GM19395 (cell line): ENCODE measurements around the gene CYB5R2.
"Not testable (repeated sequence)": the region's sequence is repeated elsewhere in the genome, so short reads cannot be mapped to it uniquely, and the experiment has no call there.

Experiments
- ATAC-seq: cut with Tn5 transposase; IDR thresholded peaks from one replicate; pipeline ENCODE4 v1.9.1; 2021; ENCODE audit warnings: mild to moderate bottlenecking, moderate library complexity; ENCODE audit not compliant: unreplicated experiment

The CYB5R2 gene

DNA sequence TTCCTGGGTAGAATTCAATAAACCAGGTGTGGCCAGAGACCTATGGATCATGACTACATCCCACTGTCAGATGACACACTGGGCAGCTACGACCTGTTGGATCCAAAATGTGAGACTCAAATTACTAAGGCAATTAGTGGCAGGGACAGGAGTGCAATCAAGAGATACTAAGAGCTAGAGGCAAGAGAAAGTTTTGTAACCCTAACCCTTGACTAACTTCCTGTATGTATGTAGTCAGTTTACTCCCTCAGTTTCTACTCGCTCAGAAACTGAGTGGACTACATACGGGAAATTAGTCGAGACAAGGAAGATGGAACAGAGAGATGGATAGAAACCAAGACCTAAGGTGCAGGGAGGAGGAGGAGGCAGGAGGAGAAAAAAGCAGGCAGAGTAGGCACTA is 2.7 kb downstream of the CYB5R2 start:
- ATAC-seq: no peak

DNA sequence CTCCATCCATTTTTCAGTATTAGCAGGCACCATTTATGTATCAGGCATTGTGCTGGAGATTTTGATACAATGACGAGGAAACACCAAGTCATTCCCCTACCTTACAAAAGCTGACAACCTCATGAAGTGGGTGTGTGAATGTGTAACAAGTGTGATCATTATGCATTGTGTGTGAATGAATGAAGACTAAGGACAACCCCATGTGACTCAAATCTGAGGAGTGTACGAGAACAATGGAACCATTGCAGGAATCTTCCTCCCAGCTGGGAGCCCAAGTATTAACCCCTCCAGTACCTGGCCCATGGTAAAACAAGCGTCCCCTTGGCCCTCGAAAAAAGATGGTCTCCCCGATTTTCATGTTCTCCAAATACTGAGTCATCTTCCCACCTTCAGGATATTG is 4.4 kb downstream of the CYB5R2 start:
- ATAC-seq: no peak

DNA sequence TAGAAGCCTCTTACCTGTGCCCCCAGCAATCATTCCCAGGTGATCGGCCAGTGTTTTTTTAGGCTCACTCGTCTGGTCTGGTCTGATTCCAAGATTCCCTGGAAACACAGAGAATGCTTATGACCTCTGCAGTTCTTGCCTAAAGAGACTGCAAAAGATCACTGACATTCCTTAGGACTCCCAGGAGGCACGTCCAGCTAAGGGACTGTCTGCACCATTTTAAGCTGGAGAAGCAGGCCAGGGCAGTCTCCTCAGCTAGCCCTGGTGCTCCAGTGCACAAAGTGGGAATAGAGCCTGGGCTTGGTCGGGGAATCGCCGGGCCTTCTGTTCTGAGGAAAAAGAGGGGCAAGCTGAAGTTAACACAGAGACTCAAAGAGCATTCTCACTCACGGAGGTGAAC is 4.8 kb downstream of the CYB5R2 start:
- no peak for ATAC-seq

DNA sequence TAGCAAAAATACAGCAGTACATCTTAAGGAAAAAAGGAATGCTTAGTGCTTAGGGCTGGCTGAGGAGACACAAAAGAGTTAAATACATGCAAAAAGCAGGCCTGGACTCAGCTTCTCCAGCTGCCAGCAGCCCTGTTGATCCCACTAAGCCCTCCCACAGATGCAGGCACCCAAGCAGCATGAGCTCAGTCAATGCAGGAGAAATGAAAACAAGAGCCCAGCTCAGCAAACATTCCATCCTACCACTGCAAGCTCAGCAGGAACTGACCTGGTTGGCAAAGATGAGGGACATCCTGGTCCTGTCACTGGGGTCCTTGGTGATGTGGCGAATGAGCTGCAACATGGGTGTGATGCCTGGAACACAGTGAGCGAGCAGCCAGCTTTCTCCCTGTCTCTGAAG is 5.8 kb downstream of the CYB5R2 start:
- ATAC-seq: no peak

DNA sequence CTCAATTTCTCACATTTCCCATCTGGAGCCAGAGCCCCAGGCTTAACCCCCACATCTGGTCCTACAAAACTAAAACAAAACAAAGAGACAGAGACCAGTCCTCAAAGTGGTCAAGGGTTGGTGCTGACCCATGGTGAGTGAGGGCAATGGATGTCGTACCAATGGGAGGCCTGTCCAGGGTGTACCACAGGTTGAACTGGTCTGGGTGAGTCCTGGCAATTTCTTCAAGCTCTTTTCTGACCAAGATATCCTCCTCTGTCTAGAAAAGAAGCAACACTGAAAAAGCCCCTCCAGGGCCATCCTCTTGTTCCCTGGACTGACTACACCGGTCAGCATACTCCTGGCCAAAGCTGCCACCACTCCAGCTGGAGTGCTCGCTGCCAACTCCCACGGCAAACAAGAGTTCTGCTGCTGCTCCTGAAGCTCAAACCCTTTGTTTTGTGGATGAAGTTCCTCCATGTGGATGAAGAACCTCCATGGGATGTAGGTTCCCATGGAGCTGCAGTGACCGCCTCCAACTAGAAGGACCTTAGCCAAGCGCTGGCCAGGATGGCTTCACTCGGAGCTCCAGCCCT is 6.9 kb downstream of the CYB5R2 start:
- no peak for ATAC-seq

DNA sequence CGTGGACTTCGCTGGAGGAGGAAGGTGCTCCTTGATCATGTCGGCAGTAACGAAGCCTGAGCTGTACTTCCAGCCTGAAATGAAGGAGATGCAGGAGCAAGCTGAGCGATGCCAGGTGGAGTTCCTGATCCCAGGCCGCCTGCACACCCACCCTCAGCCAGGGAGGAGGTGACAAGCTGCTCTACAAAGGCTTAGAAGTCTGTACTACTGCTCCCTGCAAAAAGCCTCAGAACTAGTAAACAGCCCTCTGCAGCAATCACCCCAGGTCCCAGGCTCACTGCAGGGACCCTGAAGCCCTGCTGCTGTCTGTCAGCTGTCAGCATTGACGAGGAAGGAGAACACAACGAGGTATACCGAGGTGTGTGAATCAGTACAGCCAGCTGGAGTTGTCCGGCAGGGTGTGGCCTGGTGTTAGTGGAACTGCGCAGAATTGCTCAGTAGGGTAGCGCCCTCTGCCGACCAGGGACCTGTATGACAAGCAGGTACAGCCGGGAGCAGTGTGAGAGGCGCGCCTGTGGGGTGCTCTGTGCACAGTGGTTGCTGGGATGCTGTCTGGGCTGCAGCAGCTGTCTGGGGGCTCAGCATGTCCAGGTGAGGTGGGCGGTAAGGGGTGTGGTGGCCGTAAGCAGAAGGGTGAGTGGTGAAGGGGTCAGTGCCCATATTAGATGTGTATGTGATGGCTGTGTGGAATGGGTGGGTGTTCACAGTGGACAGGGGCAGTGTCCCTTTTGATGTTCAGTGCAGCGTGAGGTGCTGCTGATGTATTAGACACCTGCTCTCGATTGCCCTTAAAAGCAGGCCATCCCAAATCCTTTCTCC is 7.6 kb downstream of the CYB5R2 start:
- peak; percentile 98 for ATAC-seq

DNA sequence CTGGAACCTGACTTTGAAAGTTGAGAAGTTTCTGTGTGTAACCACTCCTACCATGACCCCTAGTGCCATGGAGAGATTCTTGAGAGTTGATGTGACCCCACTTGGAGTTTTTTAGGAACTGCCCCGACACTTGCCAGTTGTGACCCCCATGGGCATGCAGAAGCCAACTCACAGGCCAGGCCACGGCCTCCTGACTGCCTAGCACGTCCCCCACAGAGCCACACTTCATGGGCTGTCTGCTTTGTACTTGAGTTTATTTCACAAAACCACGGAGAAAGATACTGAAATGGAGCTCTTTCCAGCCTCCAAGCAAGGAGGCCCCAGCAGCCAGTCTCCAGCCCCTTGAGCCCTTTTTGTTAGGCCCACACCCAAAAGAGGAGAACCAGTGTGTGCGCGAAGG is 8.4 kb downstream of the CYB5R2 start:
- no peak for ATAC-seq

DNA sequence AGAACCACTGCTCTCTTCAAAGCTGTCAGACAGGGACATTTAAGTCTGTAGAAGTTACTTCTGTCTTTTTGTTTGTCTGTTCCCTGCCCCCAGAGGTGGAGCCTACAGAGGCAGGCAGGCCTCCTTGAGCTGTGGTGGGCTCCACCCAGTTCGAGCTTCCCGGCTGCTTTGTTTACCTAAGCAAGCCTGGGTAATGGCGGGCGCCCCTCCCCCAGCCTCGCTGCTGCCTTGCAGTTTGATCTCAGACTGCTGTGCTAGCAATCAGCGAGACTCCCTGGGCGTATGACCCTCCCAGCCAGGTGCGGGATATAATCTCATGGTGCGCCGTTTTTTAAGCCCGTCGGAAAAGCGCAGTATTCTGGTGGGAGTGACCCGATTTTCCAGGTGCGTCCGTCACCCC is 9.8 kb downstream of the CYB5R2 start:
- ATAC-seq: not testable (repeated sequence)

DNA sequence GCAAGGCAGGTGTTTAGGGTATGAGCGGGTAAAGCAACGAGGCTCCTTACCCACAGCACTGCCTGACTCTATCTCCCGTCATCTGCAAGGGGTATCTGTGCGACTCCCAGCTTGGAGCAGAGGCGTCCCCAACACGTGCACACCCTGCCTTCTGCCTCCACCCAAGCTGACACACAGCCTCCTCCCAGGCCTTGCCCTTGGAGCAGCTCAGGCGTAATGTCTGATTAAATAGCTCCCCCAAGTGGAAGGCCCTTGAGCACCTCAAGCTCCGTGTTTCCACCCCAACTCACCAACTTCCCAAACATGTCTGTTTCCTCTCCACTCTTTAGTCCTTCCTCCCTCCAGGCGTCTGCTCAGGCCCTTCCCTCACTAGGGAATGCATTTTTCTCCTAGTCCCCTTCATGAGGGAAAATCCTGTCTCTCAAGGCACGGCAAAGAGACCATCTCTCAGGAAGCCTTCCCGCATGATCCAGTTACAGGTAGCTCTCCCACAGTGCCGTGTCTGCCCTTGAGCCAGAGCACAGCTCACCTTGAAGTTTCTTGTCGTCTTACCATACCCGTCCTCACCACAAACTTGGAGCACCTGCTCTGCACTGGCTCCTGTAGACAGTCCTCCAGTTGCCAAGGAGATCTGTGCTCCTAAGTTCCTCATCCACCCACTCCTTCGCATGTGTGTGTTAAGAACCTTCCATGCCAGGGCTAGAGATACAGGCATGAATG is 15.8 kb downstream of the CYB5R2 start:
- ATAC-seq: no peak

DNA sequence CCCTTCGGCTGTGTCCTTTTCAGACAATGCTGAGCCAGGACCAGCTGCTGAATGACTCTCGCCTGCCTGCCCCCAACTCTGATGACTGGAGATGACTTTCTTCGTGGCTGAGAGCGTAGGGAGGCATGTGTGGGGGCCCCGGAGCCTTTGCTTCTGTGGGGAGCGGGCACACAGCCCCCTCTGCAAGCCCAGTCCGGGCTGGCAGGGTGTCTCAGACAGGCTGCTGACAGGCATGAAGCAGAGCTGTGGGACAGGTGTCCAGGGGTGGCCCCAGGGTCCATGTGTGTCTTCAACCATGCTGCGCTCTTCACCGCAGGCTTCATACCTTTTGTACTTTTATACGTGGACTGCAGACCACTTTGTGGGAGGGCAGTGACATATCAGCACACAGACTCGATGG is 16.6 kb downstream of the CYB5R2 start:
- ATAC-seq: no peak

DNA sequence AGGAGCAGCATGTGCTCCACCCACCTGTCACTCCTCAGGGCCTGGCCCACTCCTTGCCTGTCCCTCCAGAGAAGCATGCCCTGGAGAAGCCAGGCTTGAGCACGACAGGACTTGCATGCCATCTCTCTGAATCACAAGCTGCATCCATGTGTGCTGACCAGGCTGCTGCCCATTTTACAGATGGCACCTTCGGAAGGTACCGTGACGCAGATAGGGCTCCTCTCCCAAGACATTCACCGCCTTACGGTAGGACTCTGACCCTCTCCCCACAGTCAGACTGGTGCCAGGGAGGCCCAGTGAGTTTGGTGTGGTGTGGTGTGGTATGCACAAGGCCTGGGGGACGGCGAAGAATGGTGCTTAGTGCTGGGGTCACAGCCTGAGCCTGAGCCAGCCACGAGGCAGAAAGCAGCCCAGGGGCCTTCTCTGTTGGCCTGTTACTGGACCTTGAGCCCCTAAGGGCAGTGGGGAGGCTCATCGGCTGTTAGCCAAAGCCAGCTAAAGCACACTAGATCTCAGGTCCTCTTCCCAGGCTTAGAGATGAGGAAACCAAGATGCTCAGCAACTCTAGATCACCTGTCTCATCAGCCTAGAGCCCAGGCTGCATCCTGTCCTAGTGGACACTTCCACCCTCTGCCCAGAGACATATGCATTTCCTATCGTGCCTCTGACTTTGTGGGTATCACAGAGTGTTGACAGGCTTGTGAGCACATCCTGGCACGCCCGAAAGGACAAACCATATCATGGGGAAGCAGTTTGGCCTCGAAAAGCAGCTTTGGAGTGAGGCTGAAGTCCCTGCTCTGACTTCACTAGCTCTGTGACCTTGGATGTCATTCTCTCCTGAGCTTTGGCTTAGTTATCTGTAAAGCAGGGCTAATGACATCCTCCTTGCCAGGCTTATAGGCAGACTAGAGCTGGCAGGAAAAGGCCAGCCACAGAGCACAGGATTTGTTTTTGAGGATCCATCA is 17.8 kb downstream of the CYB5R2 start:
- no peak for ATAC-seq

DNA sequence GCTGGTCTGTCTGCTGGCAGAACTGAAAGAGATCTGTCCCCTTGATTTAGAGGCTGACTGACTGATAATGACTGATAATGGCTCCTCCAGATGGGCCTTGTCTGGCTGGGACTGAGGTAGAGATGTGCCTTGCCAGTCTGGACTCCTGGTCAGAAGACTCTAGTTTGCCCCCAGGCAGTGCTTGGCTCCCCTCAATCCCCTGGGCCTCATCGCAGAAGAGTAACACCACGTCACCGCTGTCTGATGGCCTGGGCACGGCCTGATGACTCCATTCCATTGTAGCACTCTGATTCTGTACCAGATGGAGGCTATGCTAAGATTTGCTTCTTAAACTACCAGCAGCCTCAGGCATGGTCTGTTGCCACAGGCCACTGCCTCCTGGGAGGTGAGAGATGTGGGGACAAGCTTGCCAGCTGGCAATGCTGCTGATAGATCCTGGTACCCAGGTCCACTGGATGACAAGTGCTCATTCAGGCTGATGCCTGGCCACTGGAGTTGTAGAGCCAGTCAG is 19.1 kb downstream of the CYB5R2 start:
- ATAC-seq: no peak

DNA sequence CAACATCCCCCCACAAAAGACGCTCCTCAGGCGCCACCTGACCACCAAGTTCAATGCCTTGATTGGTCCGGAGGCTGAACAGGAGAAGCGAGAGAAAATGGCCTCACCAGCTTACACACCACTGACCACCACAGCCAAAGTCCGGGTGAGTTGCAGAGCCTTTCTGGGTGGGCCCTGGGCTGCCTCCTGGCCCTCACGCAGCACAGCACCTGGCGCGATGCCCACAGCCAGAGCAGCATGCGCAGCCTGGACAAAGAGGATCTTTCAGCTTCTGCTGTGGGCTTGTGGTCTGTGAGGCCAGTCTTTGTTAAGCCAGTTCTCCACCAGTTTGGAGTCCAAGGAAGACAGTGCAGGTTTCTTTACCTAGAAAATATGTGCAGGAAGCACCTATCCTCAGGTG is 21.6 kb downstream of the CYB5R2 start:
- ATAC-seq: no peak

DNA sequence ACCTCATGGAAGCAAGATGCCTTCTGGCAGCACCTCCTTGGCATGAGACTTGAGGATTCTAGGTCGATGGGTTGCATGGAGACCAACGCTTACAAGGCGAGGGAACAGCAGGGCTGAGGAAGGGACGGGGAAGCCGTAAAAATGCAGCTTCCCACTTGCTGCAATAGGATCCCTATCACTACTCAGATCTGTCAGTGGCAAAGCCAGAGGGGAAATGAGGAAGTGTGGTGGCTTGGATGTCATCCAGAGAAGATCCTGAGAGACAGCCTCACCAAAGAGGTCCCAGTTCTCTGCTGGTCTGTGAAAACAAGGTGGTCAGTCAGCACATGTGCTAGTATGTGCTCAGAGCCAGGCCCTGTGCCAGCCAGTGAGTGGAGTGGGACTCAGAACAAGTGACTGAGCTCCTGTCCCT is 22.2 kb downstream of the CYB5R2 start:
- ATAC-seq: no peak

DNA sequence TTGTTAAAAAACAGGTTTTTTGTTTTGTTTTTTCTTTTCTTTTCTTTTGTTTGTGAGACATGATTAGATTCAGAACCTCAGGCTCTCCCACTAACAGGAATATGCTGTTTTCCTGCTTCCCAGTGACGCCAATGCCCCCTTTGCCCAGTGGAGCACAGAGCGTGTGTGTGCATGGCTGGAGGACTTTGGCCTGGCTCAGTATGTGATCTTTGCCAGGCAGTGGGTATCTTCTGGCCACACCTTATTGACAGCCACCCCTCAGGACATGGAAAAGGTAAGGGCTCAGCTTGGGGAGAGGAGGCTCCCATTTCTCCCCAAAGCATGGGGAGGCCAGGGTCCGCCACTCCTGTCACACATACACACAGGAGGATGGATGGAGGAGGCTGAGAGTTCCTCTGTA is 25.0 kb downstream of the CYB5R2 start:
- ATAC-seq: no peak

DNA sequence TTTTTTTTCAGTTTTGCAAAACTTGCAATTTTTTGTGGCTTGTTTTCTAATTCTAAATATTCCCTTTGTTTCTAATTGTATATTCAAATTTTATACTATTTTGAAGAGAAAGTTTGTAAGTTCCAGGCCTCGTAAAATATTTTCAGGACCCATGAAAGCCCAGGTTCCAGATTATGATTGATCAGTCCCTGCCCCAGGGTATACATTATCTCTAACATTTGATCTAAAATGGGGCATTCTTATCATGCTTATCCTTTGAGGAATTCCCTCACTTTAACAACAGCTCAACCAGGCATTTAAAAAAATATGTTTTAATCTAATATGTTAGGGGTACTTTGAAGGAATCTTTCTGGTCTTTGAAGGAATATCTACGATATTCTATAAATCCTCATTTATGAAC is 26.4 kb downstream of the CYB5R2 start:
- ATAC-seq: no peak

DNA sequence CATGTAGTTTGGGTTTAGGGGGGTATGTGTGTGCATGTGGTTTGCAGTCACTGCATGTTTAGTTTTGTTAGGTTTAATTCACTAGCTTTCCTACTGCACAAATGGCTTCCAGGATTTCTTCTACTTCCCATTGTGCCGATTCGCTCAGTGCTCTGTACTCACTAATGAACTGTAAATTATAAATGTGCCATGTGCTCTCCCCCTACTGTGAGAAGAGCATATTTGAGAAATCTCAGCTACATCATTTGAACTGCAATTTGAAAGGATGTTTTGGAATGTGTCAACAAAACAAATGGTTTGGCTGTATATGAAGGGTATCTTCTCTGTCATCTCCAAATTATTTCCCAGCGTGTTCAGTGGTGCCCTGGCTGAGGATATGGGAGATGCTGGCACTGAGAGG is 28.1 kb downstream of the CYB5R2 start:
- no peak for ATAC-seq

DNA sequence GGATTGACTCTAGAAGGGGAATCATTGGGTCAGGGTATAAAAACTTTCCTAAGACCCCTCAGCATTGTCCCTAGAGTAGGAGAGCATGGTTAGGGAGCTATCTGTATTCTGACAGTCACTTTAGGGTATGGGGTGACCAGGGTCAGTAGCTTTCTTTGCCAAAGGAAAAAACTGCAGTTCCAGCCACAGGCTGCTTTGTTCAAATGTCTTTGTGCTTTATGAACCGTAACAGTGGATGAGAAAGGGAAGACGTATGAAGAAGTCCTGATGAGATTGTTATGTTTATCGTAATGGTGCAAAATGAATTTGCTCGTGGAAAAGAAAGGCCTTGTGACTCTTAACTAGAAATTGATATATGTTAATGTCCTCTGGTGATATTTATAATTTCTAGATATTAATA is 30.0 kb downstream of the CYB5R2 start:
- ATAC-seq: no peak

DNA sequence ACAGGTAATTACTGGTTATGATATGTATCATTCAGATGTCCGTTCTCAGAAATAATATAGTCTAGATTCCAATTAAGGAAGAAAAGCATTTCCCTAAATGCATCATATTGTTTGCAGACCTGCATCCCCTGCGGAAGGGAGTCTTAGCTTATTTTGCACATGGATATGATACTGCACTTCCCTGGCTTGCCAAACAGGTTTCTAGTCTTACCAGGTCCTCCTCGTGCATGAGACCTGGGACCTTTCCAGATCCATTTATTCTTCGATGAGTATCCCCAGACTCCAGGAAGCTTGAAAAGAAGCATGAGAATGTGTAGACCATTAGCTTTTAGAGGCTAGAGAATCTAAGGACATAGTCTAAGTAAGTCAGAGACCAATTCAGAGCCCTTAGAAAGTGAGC is 30.6 kb downstream of the CYB5R2 start:
- ATAC-seq: no peak

DNA sequence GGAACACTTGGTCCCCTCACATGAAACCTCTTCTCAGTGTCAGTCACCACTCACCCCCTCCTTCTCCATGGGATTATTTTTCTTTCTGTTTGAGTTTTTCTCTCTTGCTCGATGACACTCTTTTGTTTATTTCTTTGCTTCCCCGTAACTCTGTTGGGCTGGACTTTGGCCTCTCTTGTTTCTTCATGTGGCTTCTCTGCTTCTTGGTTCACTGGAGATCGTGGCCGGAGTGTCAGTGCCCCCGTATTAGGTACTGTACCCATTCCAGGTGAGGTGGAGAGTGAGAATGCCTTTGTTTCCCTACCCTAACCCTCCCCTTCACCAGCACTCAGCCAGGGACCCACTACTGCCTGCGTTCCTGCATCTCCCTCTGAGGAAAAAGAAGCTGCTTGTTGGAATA is 32.5 kb downstream of the CYB5R2 start:
- no peak for ATAC-seq

DNA sequence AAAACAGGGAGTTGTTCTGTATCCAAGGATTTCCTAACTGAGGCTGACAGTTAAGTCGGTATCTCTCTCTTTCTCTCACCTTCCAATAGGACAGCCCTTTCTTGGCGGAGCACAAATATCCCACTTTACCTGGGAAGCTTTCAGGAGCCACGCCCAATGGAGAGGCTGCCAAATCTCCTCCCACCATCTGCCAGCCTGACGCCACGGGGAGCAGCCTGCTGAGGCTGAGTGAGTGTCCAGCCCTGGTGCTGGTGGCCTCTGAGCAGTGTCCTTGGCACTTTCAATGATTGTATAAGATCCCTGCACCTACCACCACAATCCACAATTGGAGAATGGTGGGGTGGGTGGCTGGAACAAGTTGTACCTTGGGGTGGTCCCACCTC is 33.7 kb downstream of the CYB5R2 start:
- ATAC-seq: no peak
